Measurements from ENCODE around the gene ADM2. TPM values are rescaled to one million over a fixed set of nuclear protein-coding genes. Genes with fewer than 3 reads are reported as not detected.

ADM2 gene
- total and polyA plus RNA-seq, 2 of the 13 experiments (the other 11 are each of a cell fraction or from before 2014, with no cell fraction given): 1.2 to 3.0 TPM

DNA sequence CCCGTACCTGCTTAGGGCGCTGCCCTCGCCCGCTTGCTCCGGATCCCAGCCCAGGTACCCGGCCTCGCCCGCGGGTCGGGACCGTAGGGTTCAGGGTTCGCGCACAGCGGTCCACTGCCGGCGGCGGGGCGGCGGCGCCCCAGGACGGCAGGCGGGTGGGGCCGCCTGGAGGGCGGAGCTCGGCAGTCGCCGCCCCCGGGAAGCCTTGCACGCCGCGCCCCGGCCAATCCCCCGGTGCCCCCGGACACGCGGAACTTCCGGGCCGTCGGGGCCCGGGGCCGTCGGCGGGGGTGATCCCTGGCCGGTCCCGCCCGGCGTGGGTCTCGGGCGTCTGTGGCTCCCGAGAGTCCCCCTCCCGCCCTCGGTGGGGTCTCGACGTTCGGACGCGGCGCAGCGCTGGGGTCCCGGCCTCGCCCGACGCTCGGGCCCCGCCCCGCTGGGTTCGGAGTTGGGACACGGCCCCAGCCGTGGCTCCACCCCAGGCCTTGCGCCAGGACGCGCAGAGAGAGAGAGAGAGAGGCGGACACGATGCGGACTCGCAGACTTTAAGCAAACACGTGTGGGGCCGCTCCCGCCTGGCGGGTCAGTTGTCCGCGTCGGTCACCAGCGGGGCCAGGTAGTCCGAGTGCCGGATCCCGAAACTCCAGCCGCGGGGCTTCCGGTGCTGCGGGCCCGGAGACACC is 48.7 kb downstream of the ADM2 start, which contains the start of gene TYMP (continued):
- TF ChIP-seq, protein P1, sequence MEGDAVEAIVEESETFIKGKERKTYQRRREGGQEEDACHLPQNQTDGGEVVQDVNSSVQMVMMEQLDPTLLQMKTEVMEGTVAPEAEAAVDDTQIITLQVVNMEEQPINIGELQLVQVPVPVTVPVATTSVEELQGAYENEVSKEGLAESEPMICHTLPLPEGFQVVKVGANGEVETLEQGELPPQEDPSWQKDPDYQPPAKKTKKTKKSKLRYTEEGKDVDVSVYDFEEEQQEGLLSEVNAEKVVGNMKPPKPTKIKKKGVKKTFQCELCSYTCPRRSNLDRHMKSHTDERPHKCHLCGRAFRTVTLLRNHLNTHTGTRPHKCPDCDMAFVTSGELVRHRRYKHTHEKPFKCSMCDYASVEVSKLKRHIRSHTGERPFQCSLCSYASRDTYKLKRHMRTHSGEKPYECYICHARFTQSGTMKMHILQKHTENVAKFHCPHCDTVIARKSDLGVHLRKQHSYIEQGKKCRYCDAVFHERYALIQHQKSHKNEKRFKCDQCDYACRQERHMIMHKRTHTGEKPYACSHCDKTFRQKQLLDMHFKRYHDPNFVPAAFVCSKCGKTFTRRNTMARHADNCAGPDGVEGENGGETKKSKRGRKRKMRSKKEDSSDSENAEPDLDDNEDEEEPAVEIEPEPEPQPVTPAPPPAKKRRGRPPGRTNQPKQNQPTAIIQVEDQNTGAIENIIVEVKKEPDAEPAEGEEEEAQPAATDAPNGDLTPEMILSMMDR (CRISPR knock-in tag; IDR thresholded peaks at IDR 0.05): peak; percentile 12; the same call in 1 of the 2 replicates
- TF ChIP-seq, protein P2, sequence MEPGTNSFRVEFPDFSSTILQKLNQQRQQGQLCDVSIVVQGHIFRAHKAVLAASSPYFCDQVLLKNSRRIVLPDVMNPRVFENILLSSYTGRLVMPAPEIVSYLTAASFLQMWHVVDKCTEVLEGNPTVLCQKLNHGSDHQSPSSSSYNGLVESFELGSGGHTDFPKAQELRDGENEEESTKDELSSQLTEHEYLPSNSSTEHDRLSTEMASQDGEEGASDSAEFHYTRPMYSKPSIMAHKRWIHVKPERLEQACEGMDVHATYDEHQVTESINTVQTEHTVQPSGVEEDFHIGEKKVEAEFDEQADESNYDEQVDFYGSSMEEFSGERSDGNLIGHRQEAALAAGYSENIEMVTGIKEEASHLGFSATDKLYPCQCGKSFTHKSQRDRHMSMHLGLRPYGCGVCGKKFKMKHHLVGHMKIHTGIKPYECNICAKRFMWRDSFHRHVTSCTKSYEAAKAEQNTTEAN (CRISPR knock-in tag; conservative IDR thresholded peaks at IDR 0.05): no peak; the same call in 1 of the 2 replicates
- TF ChIP-seq NFIB (CRISPR knock-in tag; IDR thresholded peaks at IDR 0.05; ENCODE audit: borderline replicate concordance) (no peak), HOXA5 (CRISPR knock-in tag; IDR thresholded peaks at IDR 0.05) (0 out of 2 replicates have a peak, but pooled peaks have one; percentile 20), SMARCC2 (IDR thresholded peaks at IDR 0.05) (no peak), MYC (CRISPR knock-in tag; IDR thresholded peaks at IDR 0.05; ENCODE audit: borderline replicate concordance) (peak; percentile 94), ZNF878 (CRISPR knock-in tag; IDR thresholded peaks at IDR 0.05) (no peak), ZBTB3 (CRISPR knock-in tag; IDR thresholded peaks at IDR 0.05; ENCODE audit: borderline replicate concordance, low read depth) (no peak), PTBP1 (IDR thresholded peaks at IDR 0.05; ENCODE audit: low read depth, low read length, poor library complexity, severe bottlenecking) (no peak), SIN3B (IDR thresholded peaks at IDR 0.05; ENCODE audit: low read length) (no peak), MTA1 (CRISPR knock-in tag; IDR thresholded peaks at IDR 0.05; ENCODE audit: borderline replicate concordance) (peak; percentile 64; the same call in 1 of the 2 replicates), ZNF720 (CRISPR knock-in tag; IDR thresholded peaks at IDR 0.05) (no peak), SRSF1 (optimal IDR thresholded peaks at IDR 0.05; ENCODE audit: low read depth, low read length) (no peak), ZFP36 (IDR thresholded peaks at IDR 0.05; ENCODE audit: borderline replicate concordance, low read depth, low read length, partially characterized antibody) (no peak), ZMYM2 (CRISPR knock-in tag; IDR thresholded peaks at IDR 0.05) (peak; percentile 53; the same call in 1 of the 2 replicates), SUZ12 (IDR thresholded peaks at IDR 0.05; ENCODE audit: low read depth, low read length) (no peak), ZNF709 (CRISPR knock-in tag; IDR thresholded peaks at IDR 0.05) (peak; percentile 77), AGO1 (IDR thresholded peaks at IDR 0.05; ENCODE audit: low read depth, low read length, poor library complexity, severe bottlenecking) (no peak), SP4 (CRISPR knock-in tag; IDR thresholded peaks at IDR 0.05) (0 out of 2 replicates have a peak, but pooled peaks have one; percentile 21), NCOR1 (IDR thresholded peaks at IDR 0.05; ENCODE audit: borderline replicate concordance, low read length) (no peak)
- TF ChIP-seq, protein P3, sequence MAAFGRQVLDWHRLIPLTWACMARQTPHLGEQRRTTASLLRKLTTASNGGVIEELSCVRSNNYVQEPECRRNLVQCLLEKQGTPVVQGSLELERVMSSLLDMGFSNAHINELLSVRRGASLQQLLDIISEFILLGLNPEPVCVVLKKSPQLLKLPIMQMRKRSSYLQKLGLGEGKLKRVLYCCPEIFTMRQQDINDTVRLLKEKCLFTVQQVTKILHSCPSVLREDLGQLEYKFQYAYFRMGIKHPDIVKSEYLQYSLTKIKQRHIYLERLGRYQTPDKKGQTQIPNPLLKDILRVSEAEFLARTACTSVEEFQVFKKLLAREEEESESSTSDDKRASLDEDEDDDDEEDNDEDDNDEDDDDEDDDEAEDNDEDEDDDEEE (CRISPR knock-in tag; IDR thresholded peaks at IDR 0.05): no peak; the same call in 1 of the 2 replicates
- TF ChIP-seq, protein P4, sequence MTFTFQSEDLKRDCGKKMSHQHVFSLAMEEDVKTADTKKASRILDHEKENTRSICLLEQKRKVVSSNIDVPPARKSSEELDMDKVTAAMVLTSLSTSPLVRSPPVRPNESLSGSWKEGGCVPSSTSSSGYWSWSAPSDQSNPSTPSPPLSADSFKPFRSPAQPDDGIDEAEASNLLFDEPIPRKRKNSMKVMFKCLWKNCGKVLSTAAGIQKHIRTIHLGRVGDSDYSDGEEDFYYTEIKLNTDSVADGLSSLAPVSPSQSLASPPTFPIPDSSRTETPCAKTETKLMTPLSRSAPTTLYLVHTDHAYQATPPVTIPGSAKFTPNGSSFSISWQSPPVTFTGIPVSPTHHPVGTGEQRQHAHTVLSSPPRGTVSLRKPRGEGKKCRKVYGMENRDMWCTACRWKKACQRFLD (CRISPR knock-in tag; IDR thresholded peaks at IDR 0.05; ENCODE audit: borderline replicate concordance): no peak
- TF ChIP-seq, protein P5, sequence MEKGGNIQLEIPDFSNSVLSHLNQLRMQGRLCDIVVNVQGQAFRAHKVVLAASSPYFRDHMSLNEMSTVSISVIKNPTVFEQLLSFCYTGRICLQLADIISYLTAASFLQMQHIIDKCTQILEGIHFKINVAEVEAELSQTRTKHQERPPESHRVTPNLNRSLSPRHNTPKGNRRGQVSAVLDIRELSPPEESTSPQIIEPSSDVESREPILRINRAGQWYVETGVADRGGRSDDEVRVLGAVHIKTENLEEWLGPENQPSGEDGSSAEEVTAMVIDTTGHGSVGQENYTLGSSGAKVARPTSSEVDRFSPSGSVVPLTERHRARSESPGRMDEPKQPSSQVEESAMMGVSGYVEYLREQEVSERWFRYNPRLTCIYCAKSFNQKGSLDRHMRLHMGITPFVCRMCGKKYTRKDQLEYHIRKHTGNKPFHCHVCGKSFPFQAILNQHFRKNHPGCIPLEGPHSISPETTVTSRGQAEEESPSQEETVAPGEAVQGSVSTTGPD (CRISPR knock-in tag; IDR thresholded peaks at IDR 0.05): no peak

Data from HepG2 (cell line).